Skeletal muscle satellite cell (primary cell): ENCODE data around the gene NHP2.
"Not testable (repeated sequence)": the region's sequence is repeated elsewhere in the genome, so short reads cannot be mapped to it uniquely, and the experiment has no call there.

ENCODE experiments used
- H3K27me3 ChIP-seq: 2 replicates; pipeline ENCODE4 v1.7.0; 2013; ENCODE audit warnings: low read length; ENCODE audit not compliant: control insufficient read depth, insufficient read depth
- H3K36me3 ChIP-seq: 2 replicates; pipeline ENCODE4 v1.7.0; 2013; ENCODE audit warnings: mild to moderate bottlenecking, control low read depth, low read length; ENCODE audit not compliant: insufficient read depth
- H3K4me1 ChIP-seq: 2 replicates; pipeline ENCODE4 v1.7.0; 2013; ENCODE audit warnings: low read length; ENCODE audit not compliant: control insufficient read depth, insufficient read depth
- H3K4me2 ChIP-seq: 2 replicates; pipeline ENCODE4 v1.7.0; 2013; ENCODE audit warnings: mild to moderate bottlenecking, low read length
- H3K4me3 ChIP-seq: 2 replicates; pipeline ENCODE4 v1.7.0; 2013; ENCODE audit warnings: low read length
- H3K9ac ChIP-seq: 2 replicates; pipeline ENCODE4 v1.7.0; 2013; ENCODE audit warnings: mild to moderate bottlenecking, low read depth, low read length, moderate library complexity
- H3K9me3 ChIP-seq: replicated peaks from 2 replicates; pipeline ENCODE4 v1.7.0; 2013; ENCODE audit warnings: mild to moderate bottlenecking, control low read depth, low read length

Gene NHP2

DNA sequence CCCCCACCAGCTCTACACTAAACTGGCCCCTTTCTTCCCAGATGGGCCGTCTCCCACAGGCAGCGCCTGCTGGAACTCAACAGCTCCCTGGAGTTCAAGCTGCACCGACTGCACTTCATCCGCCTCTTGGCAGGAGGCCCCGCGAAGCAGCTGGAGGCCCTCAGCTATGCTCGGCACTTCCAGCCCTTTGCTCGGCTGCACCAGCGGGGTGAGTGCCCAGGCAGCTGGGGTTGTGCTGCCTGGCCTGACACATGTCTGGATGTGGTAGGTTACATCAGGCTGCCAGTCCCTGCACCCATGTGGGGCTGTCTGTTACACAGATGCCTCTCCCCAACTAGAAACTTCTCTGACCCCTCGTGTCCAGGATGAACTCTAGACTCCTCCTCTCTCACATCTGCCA, 9.8 kb downstream of the NHP2 start:
- no peaks in the 10 kb centered on the region for H3K9me3 ChIP-seq
- no peak overlapping the region for H3K9ac ChIP-seq
- H3K4me2 ChIP-seq: no peak overlapping the region
- peaks cover 50% of the 10 kb centered on the region for H3K36me3 ChIP-seq
- no peak overlapping the region for H3K4me3 ChIP-seq
- no peaks in the 10 kb centered on the region for H3K27me3 ChIP-seq
- no peaks in the 10 kb centered on the region for H3K4me1 ChIP-seq

DNA sequence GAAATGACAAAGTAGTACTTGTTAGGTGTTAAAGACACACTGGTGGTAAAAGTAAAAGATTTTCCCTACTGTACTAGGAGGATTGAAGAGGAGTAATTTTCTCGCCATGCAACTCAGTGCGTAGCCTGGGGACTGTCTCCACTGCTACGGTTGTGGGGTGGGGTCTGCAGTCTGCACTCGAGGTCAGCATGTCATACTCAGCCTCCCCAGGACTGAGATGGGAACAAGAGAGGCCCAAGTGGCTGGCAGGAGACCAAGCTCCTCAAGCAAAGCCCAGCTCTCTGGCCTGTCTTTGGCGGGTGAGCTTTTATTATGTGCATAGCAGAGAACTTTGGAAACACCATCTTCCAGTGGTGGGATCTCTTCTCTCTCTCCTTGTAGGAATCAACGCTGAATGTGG, 10.4 kb downstream of the NHP2 start:
- H3K4me1 ChIP-seq: no peaks in the 10 kb centered on the region
- H3K9me3 ChIP-seq: no peaks in the 10 kb centered on the region
- H3K27me3 ChIP-seq: no peaks in the 10 kb centered on the region
- no peak overlapping the region for H3K9ac ChIP-seq
- H3K36me3 ChIP-seq: peaks cover 44% of the 10 kb centered on the region
- no peak overlapping the region for H3K4me3 ChIP-seq
- no peak overlapping the region for H3K4me2 ChIP-seq

DNA sequence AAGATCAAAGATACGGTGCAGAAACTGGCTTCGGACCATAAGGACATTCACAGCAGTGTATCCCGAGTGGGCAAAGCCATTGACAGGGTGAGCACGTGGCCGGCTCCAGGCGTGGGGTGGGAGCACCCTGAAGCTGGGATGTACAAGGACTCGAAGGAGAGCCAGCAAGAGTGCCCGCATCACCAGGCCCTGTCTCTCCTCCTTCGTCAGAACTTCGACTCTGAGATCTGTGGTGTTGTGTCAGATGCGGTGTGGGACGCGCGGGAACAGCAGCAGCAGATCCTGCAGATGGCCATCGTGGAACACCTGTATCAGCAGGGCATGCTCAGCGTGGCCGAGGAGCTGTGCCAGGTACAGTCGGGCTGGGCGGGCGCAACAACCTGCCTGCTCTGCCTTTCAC, 11.0 kb downstream of the NHP2 start:
- H3K4me1 ChIP-seq: no peaks in the 10 kb centered on the region

DNA sequence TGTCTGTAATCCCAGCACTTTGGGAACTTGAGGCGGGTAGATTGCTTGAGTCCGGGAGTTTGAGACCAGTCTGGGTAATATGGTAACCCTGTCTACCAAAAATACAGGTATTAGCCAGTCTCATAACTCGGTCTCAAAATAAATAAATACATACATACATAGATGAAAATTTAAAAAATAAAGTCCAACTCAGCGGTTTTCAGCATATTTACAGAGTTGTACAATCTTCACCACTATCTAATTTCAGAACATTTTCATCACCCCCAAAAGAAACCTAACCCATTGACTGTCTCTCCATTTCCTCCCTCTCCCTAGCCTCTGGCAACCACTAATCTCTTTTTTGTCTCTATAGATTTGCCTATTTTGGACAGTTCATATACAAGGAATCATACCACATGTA, 12.1 kb downstream of the NHP2 start:
- peaks cover 28% of the 10 kb centered on the region for H3K36me3 ChIP-seq
- H3K4me1 ChIP-seq: no peaks in the 10 kb centered on the region
- no peak overlapping the region for H3K4me3 ChIP-seq
- no peaks in the 10 kb centered on the region for H3K9me3 ChIP-seq
- H3K9ac ChIP-seq: no peak overlapping the region
- no peak overlapping the region for H3K4me2 ChIP-seq
- H3K27me3 ChIP-seq: no peaks in the 10 kb centered on the region

More for the DNA sequence above, 11.0 kb downstream of the NHP2 start:
- Histone ChIP-seq H3K27me3 (no peaks in the 10 kb centered on the region), H3K4me3 (no peak overlapping the region), H3K36me3 (peaks cover 38% of the 10 kb centered on the region), H3K9ac (no peak overlapping the region), H3K9me3 (no peaks in the 10 kb centered on the region), H3K4me2 (no peak overlapping the region)

DNA sequence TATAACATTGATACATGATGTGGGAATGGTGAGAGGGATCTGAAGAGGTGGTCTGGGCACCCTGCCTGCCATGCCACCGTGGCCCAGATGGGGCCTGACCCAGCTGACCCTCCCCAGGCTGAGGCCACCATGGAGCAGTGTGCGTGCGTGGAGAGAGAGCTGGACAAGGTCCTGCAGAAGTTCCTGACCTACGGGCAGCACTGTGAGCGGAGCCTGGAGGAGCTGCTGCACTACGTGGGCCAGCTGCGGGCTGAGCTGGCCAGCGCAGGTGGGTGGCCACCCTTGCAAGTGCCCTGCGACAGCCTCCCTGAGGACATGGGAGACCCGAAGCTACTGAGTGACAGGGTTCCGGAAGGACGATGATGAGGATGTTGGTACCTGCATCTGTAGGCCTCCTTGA, 15.7 kb downstream of the NHP2 start:
- Histone ChIP-seq H3K4me1 (no peaks in the 10 kb centered on the region), H3K4me3 (no peak overlapping the region), H3K4me2 (no peak overlapping the region), H3K36me3 (peaks cover 10% of the 10 kb centered on the region), H3K27me3 (no peaks in the 10 kb centered on the region), H3K9me3 (no peaks in the 10 kb centered on the region), H3K9ac (no peak overlapping the region)

DNA sequence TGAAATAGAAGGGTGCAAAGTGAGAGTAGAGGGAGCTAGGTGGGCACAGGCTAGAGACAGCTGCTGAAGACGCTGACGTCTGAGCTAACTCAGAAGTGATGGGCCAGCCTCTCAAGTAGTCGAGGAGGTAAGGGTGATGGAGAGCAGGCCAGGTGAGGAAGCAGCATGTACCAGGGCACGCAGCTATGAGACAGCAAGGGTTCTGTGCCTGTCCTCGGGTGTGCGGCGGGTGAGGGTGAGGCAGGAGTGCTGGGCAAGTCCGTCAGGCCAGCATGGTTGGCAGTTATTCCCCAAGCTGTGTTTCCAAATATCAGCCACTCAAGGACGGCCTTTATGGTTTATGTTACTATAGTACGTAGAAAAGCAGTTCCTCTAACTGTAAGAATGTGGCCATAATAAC, 16.7 kb downstream of the NHP2 start:
- H3K4me3 ChIP-seq: no peak overlapping the region

DNA sequence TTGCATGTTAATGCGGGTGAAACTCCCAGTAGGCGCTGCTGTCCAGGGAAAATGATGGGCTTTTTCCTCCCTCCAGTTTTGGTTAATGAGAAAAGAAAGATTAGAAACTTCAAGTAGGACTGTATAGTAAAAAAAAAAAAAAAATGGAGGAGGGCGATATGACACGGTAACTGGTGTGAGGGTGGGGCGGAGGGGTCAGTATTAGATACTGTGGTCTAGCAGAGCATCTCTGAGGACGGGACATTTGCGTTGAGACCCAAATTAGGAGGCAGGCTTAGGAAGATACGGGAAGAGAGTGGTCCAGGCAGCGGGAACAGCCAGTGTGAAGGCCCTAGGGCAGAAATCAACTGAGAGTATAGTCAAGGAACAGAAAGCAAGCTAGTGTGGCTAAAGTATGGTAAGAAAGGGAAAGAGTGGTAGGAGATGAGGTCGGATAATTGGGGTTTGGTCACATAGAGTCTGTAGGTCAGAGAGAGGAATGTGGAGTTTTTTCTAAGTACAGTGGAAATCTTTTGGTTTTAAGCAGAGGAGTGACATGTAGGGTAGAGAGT, 22.2 kb downstream of the NHP2 start:
- Histone ChIP-seq H3K4me2 (peak overlapping the region; percentile 98), H3K27me3 (peaks cover 4% of the 10 kb centered on the region), H3K36me3 (peaks cover 2% of the 10 kb centered on the region), H3K4me1 (no peaks in the 10 kb centered on the region), H3K4me3 (peak overlapping the region; percentile 98), H3K9me3 (no peaks in the 10 kb centered on the region), H3K9ac (peak overlapping the region; percentile 90)

More for the DNA sequence above, 16.7 kb downstream of the NHP2 start:
- Histone ChIP-seq H3K27me3 (no peaks in the 10 kb centered on the region), H3K4me1 (no peaks in the 10 kb centered on the region), H3K36me3 (peaks cover 6% of the 10 kb centered on the region), H3K4me2 (no peak overlapping the region), H3K9ac (no peak overlapping the region), H3K9me3 (no peaks in the 10 kb centered on the region)

DNA sequence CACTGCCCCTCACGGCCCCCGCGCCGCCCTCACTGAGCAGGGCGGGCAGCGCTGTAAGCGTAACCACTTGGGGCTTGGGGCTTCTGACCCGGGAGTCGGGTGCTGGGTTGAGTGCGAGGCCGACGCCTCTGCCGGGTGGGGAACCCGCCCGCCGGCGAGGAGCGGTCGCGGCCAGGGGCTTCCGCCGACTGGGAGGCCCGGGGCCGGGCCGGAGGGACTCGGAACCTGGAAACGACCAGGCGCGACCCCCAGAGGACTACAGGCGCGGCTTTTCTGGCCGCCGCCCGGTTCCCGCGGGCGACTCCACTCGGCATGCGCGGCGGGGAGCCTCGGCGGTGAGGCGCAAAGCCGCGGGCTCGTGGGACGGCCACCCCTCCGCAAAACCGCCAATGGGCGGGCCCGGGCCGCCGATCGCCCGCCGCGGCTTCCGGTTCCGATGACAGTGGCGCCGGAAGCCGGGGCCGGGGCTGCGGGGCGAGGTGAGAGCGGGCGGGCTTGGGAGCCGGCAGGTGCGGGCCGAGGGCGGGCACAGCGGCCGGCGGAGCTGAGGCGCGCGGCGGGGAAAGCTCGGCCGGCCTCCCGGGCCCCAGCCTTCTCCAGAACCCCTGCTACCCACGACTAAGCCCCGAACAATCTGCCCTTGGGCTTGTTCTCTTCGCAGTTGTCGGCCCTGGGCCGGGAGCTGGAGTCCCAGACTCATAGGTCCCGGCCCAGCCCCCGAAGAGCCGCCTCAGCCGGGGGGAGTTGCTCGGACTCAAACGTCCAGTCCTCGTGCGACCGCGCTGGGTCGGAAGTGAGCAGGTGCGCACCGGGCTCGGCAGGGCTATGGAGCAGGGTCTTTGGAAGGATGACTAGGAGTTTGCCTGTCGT, 22.9 kb downstream of the NHP2 start, which contains the start of gene RMND5B:
Gene RMND5B (plus strand): TSS at position 439 of the 870 bp plus-strand sequence. CDS start 7,106 bp downstream, outside the sequence.
- Histone ChIP-seq H3K4me2 (peak within 1 kb of the TSS; percentile 98), H3K9ac (peak within 1 kb of the TSS; percentile 90), H3K9me3 (no peaks in the 10 kb centered on the region), H3K4me3 (peak within 1 kb of the TSS; percentile 98), H3K4me1 (no peaks in the 10 kb centered on the region), H3K27me3 (peaks cover 5% of the 10 kb centered on the region), H3K36me3 (no peaks in the 10 kb centered on the region)

DNA sequence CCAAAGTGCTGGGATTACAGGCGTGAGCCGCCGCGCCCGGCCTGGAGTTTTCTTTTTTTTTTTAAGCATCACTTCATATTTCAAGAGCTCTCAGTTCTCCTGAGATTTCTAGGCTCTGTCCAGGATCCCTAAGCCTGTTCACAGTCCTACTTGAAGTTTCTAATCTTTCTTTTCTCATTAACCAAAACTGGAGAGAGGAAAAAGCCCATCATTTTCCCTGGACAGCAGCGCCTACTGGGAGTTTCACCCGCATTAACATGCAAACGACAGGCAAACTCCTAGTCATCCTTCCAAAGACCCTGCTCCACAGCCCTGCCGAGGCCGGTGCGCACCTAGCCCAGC, 23.5 kb downstream of the NHP2 start:
- H3K27me3 ChIP-seq, H3K9me3 ChIP-seq, H3K36me3 ChIP-seq, H3K4me1 ChIP-seq: not testable (repeated sequence)
- Histone ChIP-seq H3K4me3 (peak overlapping the region; percentile 98), H3K4me2 (peak overlapping the region; percentile 98), H3K9ac (peak overlapping the region; percentile 90)

DNA sequence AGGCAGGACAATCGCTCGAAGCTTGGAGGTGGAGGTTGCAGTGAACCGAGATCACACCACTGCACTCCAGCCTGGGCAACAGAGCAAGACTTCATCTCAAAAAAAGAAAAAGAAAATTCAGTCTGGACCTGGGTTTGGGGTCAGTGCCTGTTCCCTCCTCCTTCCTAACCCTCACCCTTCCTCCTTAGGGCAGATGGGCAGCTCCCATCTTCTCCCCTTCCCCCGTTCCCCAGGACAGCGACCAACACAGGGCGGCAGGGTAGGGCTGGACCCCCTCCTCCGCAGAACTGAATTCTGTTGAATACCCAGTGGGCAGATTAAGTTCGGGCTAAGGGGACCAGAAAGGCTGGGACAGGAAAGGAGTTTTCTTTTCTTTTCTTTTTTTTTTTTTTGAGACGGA, 24.4 kb downstream of the NHP2 start:
- Histone ChIP-seq H3K9ac (no peak overlapping the region), H3K27me3 (peaks cover 18% of the 10 kb centered on the region), H3K4me2 (no peak overlapping the region), H3K36me3 (no peaks in the 10 kb centered on the region), H3K9me3 (no peaks in the 10 kb centered on the region), H3K4me3 (no peak overlapping the region), H3K4me1 (no peaks in the 10 kb centered on the region)

DNA sequence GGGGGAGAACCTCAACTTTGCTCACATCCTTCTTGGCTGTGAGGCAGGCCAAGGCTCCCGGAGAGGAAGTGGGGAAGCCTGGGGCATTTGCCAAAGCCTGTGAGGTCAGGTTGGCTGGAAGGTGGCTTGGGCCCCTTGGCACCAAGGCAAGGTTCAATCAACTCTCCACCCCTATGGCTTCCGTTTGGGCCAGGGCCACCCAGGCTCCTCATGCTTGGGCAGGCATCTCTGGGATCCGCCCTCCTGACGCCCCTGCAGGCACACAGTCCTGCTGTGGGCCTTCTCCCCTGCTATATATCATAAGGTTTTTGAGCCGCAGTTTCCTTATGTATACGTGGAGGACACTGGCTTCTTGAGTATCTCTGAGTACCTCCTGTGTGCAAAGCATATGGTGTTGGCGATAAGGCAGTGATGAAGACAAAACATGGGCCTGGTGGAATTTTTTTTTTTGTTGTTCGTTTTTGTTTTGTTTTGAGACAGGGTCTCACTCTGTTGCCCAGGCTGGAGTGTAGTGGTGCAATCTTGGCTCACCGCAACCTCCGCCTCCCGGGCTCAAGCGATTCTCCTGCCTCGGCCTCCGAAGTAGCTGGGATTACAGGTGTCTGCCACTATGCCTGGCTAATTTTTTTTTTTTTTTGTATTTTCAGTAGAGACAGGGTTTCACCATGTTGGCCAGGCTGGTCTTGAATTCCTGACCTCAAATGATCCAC, 26.2 kb downstream of the NHP2 start:
- H3K4me3 ChIP-seq, H3K9me3 ChIP-seq, H3K4me1 ChIP-seq, H3K36me3 ChIP-seq, H3K9ac ChIP-seq, H3K4me2 ChIP-seq: not testable (repeated sequence)
- H3K27me3 ChIP-seq: peaks cover 34% of the 10 kb centered on the region
